Astrocyte of the cerebellum (primary cell): ENCODE results near the gene RBM17.
"Not testable (repeated sequence)": the region's sequence is repeated elsewhere in the genome, so short reads cannot be mapped to it uniquely, and the experiment has no call there.

Experiments
- DNase-seq: peaks from one replicate; pipeline ENCODE4 v3.0.0-alpha.2; 2011; ENCODE audit warnings: low read depth
- H3K4me3 ChIP-seq: 2 replicates; pipeline ENCODE4 v1.5.1; 2011; ENCODE audit warnings: mild to moderate bottlenecking, low read depth, low read length, moderate library complexity
- in situ Hi-C: cut with HindIII; loops from 2 replicates; pipeline ENCODE4 v1.10.0; 2017; ENCODE audit warnings: low sequenced_read_pairs
- TF ChIP-seq, protein P1 (sequence below): IDR thresholded peaks from 2 replicates; pipeline ENCODE4 v1.5.1; 2012; ENCODE audit warnings: low read length, low read depth, moderate library complexity, mild to moderate bottlenecking; ENCODE audit errors: missing control alignments

Gene RBM17

GRCh38 chr10:6141296-6142151, 52.7 kb downstream of the RBM17 start:
- TF ChIP-seq, protein P1, sequence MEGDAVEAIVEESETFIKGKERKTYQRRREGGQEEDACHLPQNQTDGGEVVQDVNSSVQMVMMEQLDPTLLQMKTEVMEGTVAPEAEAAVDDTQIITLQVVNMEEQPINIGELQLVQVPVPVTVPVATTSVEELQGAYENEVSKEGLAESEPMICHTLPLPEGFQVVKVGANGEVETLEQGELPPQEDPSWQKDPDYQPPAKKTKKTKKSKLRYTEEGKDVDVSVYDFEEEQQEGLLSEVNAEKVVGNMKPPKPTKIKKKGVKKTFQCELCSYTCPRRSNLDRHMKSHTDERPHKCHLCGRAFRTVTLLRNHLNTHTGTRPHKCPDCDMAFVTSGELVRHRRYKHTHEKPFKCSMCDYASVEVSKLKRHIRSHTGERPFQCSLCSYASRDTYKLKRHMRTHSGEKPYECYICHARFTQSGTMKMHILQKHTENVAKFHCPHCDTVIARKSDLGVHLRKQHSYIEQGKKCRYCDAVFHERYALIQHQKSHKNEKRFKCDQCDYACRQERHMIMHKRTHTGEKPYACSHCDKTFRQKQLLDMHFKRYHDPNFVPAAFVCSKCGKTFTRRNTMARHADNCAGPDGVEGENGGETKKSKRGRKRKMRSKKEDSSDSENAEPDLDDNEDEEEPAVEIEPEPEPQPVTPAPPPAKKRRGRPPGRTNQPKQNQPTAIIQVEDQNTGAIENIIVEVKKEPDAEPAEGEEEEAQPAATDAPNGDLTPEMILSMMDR, result no peak
- in situ Hi-C loops, result no loop called here
- DNase-seq, result peak; percentile 56
- peak overlapping the region; percentile 25 for H3K4me3 ChIP-seq

GRCh38 chr10:6142186-6142585, 53.4 kb downstream of the RBM17 start:
- DNase-seq, in situ Hi-C loops, H3K4me3 ChIP-seq: not testable (repeated sequence)

- in situ Hi-C loops, result no loop called here
- TF ChIP-seq, protein P1, result no peak
- no peak for DNase-seq
- no peak overlapping the region for H3K4me3 ChIP-seq
Observed at GRCh38 chr10:6142644-6143043, 53.8 kb downstream of the RBM17 start.

DNA sequence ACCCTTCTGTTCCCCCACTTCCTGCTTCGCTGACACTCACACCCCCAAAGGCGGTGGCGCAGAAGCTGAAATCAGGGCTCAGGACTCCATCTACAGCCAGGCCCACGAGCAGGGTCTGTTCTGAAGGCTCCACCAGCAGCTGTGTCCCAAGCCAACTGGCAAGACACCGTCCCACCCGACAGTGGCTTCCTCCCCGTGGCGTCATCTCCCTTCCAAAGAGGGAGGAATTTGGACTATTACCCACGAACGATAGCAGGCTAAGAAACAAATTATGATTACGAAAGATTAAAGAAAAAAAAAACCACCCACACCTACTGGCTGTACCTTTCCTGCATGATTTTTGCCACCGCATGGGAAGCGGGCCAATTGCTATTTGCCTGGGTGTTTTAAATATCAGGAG, 54.3 kb downstream of the RBM17 start:
- no peak overlapping the region for H3K4me3 ChIP-seq
- in situ Hi-C loops, result no loop called here
- no peak for DNase-seq
- TF ChIP-seq, protein P1, result no peak

DNA sequence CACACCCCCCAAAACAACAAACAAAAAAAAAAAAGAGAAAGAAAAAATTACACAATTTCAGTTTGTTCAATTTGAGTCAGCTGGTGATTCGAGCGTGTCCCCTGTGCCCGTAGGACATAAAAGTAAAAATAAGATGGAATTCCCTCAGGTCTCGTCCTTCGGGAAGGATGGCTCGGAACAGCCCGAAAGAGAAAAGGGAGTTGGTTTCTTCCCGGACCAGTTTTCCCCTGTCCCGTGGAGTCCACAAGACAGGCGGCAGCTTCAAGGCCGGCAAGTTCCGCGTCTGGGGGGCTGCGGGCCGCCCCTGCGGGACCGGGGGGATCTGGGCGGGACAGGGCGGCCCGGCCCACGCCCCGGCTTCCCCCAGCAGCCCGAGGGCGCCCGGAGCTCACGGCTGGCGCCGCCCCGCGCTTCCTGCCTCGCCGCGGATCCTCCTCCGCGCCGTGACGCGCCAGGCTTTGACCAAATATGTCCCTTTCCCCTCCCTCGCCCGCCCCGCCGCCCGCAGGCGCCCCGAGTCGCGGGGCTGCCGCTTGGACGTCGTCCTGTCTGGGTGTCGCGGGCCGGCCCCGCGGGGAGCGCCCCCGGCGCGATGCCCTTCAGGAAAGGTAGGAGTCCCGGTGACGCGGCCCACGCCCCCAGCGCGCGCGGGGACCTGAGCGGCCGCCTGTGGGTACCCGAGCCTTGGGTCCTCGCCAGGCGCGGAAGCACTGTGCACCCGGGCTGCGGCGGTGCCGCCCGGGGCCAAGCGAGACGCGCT, 55.8 kb downstream of the RBM17 start:
- TF ChIP-seq, protein P1, result no peak
- H3K4me3 ChIP-seq, result peak overlapping the region; percentile 67
- DNase-seq, result peak; percentile 37
- in situ Hi-C loops, result loop anchor here (5.0 kb wide), 1 partner anchor 48 kb away; no protein-coding TSS in a partner anchor

- DNase-seq, result no peak
- in situ Hi-C loops, result loop anchor here (5.0 kb wide), 1 partner anchor 47 kb away; no protein-coding TSS in a partner anchor
- TF ChIP-seq, protein P1, result no peak
- H3K4me3 ChIP-seq, result peak overlapping the region; percentile 67
Observed at GRCh38 chr10:6145166-6145987, 56.5 kb downstream of the RBM17 start.
